CD8-positive, alpha-beta memory T cell (primary cell): ENCODE data around the gene JAG1. TPM values are rescaled to one million over a fixed set of nuclear protein-coding genes. Genes with fewer than 3 reads are reported as not detected.
A peak's percentile ranks its signal among the peaks of the same experiment; 100 is the strongest.

ENCODE experiments used
- CTCF ChIA-PET: fragments of 350-600 bp; sonication (Branson Sonifier 250); formaldehyde crosslinking; loops from one replicate; lab custom pipeline; 2021; ENCODE audit warnings: antibody characterized with exemption; lab: Charles Lee
- POLR2A ChIA-PET: fragments of 350-600 bp; sonication (Branson Sonifier 250); formaldehyde crosslinking; loops from one replicate; lab custom pipeline; 2021; ENCODE audit warnings: antibody characterized with exemption; lab: Charles Lee
- DNase-seq, 5 donors: peaks; one replicate each; pipeline versions ENCODE4 v3.0.0 to v3.0.0-alpha.2; 2020 to 2022; ENCODE audit warnings: mixed read lengths in 1 of 5
- H3K27ac ChIP-seq: one replicate; pipeline ENCODE4 v1.7.0; 2013; ENCODE audit warnings: low read depth, mild to moderate bottlenecking, low read length, moderate library complexity
- H3K27me3 ChIP-seq: 2 replicates; pipeline ENCODE4 v1.7.0; 2013; ENCODE audit warnings: low read length, mild to moderate bottlenecking; ENCODE audit not compliant: insufficient read depth, poor library complexity, severe bottlenecking
- H3K36me3 ChIP-seq: 2 replicates; pipeline ENCODE4 v1.7.0; 2013; ENCODE audit warnings: mild to moderate bottlenecking, low read length, moderate library complexity; ENCODE audit not compliant: insufficient read depth
- H3K4me1 ChIP-seq: 2 replicates; pipeline ENCODE4 v1.7.0; 2013; ENCODE audit warnings: mild to moderate bottlenecking, low read length, moderate library complexity; ENCODE audit not compliant: insufficient read depth
- H3K4me3 ChIP-seq: 2 replicates; pipeline ENCODE4 v1.7.0; 2013; ENCODE audit warnings: mild to moderate bottlenecking, low read length
- H3K9me3 ChIP-seq: 2 replicates; pipeline ENCODE4 v1.7.0; 2013; ENCODE audit warnings: mild to moderate bottlenecking, low read length
- H3K27ac Mint-ChIP-seq, 8 donors: one replicate each; pipeline ENCODE4 v1.8.0; 2020 to 2021; ENCODE audit warnings: mixed read lengths in 8 of 8, mild to moderate bottlenecking in 6 of 8, inconsistent platforms in 3 of 8, moderate library complexity in 3 of 8
- H3K27me3 Mint-ChIP-seq, 2 donors: one replicate each; pipeline ENCODE4 v1.8.0; 2020 to 2021; ENCODE audit warnings: mixed read lengths in 2 of 2, mild to moderate bottlenecking in 1 of 2, moderate library complexity in 1 of 2
- H3K36me3 Mint-ChIP-seq, 3 donors: one replicate each; pipeline ENCODE4 v1.8.0; 2020 to 2021; ENCODE audit warnings: mixed read lengths in 3 of 3, inconsistent platforms in 1 of 3, mild to moderate bottlenecking in 1 of 3
- H3K4me1 Mint-ChIP-seq, 3 donors: one replicate each; pipeline ENCODE4 v1.8.0; 2020 to 2021; ENCODE audit warnings: mixed read lengths in 3 of 3, inconsistent platforms in 1 of 3, mild to moderate bottlenecking in 1 of 3
- H3K4me3 Mint-ChIP-seq, 7 donors: one replicate each; pipeline ENCODE4 v1.8.0; 2020 to 2021; ENCODE audit warnings: mixed read lengths in 7 of 7, mild to moderate bottlenecking in 6 of 7, moderate library complexity in 4 of 7, inconsistent platforms in 2 of 7
- H3K9me3 Mint-ChIP-seq, 5 donors: one replicate each; pipeline ENCODE4 v1.8.0; 2020 to 2022; ENCODE audit warnings: mixed read lengths in 5 of 5, mild to moderate bottlenecking in 3 of 5, moderate library complexity in 2 of 5, inconsistent platforms in 1 of 5
- polyA plus RNA-seq: library from polyadenylated mRNA; unstranded; fragments of 300-500 nt; fragmentation: Illumina TruSeq; gene quantifications from one replicate; pipeline ENCODE4 v1.2.3, GENCODE V29; 2021
- total RNA-seq, 2 experiments: library from RNA; stranded (reverse); gene quantifications; one replicate each; pipeline ENCODE4 v1.2.3, GENCODE V29; 2021

JAG1 gene
- total and polyA plus RNA-seq, 3 experiments from 2014 or later, result 0.11 to 0.24 (median 0.24) TPM

DNA sequence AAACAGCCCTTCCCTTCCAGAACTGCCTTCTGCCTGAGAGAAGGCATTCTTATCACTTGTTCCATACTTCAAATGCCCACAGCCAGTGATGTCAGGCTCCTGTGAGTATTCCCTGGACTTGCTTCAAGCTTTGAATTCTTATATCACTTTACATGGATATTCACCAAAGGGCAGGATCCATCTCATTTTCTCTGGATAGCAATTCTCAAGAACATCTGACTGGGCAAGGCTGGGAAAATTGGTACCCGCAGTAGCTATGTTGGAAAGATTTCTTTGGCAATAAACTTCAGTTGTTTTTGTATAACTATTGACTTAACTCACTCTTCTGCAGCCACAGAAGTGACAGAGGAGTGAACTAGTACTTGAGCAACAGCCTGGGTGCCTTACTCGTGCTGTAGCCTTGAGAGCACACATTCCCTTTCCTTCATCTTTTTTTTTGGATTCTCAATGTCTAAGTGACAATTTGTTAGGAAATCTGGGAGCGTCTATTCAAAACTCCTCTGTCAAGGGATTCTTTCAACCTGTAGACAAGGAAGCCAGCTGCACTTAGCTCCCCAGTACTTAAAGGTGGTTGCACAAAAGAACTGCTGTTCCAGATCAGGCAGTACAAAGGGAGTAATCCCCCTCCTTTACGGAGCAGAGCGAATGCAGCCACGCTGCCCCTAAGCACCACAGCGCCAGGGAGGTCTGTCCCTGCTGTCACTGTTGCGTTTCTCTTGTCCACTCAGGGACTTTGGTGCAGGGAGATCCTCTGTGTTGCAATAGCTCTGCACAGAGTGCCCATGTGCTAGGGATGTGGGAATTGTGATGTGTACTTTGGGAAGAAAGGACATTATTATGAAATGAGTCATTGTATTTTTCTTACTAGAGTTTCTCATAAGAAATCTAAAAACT is 69.6 kb downstream of the JAG1 start:
- Histone ChIP-seq H3K36me3 (no peaks in the 10 kb centered on the region), H3K4me1 (no peaks in the 10 kb centered on the region), H3K9me3 (no peaks in the 10 kb centered on the region), H3K27ac (no peak overlapping the region), H3K4me3 (no peak overlapping the region), H3K27me3 (no peaks in the 10 kb centered on the region)
- H3K9me3 Mint-ChIP-seq, result no peaks in the 10 kb centered on the region
- no peaks in the 10 kb centered on the region for H3K4me1 Mint-ChIP-seq
- H3K36me3 Mint-ChIP-seq, result peaks cover 21 to 47% (median 30%) of the 10 kb centered on the region in 3 donors
- DNase-seq, result no peak
- ChIA-PET CTCF (no interaction called here), POLR2A (interaction anchor here (0.7 kb wide), 1 partner anchor 38 kb away, joined by 3 read pairs; no protein-coding TSS in a partner anchor)
- H3K4me3 Mint-ChIP-seq, result no peak overlapping the region
- H3K27ac Mint-ChIP-seq, result peak overlapping the region in 2 of 8 donors; percentile 6 to 40
- H3K27me3 Mint-ChIP-seq, result no peaks in the 10 kb centered on the region

DNA sequence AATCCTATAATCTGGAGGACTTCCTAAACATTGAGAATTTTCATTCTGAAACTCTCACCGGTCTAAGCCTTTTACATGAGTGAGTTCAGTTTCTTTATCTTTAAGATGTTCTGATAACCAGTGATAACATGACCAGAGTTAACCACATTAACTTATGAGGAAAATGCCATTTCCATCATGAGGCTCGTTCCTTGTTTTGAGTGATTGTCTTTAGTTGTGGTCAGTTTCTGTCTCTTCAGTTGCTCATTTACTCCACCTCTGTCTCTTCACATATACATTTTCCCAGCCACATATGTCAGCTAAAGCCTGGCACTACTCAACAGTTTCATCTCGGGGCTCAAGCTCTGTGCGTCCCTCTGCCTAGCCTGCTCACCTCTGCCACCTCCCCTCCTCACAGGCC is 70.4 kb downstream of the JAG1 start:
- H3K9me3 Mint-ChIP-seq, result no peaks in the 10 kb centered on the region
- H3K4me3 ChIP-seq, result no peak overlapping the region
- H3K27me3 ChIP-seq, result no peaks in the 10 kb centered on the region
- no peaks in the 10 kb centered on the region for H3K9me3 ChIP-seq
- ChIA-PET POLR2A (no interaction called here), CTCF (no interaction called here)
- peaks cover 17 to 50% (median 29%) of the 10 kb centered on the region in 3 donors for H3K36me3 Mint-ChIP-seq
- peak overlapping the region in 2 of 8 donors; percentile 6 to 39 for H3K27ac Mint-ChIP-seq
- DNase-seq, result no peak
- no peaks in the 10 kb centered on the region for H3K27me3 Mint-ChIP-seq
- H3K4me3 Mint-ChIP-seq, result no peak overlapping the region
- H3K36me3 ChIP-seq, result no peaks in the 10 kb centered on the region
- no peak overlapping the region for H3K27ac ChIP-seq
- H3K4me1 ChIP-seq, result no peaks in the 10 kb centered on the region
- no peaks in the 10 kb centered on the region for H3K4me1 Mint-ChIP-seq

- Histone ChIP-seq H3K4me3 (no peak overlapping the region), H3K36me3 (no peaks in the 10 kb centered on the region), H3K27me3 (no peaks in the 10 kb centered on the region), H3K9me3 (no peaks in the 10 kb centered on the region), H3K4me1 (no peaks in the 10 kb centered on the region), H3K27ac (no peak overlapping the region)
- no peak overlapping the region for H3K4me3 Mint-ChIP-seq
- no peak for DNase-seq
- no peaks in the 10 kb centered on the region for H3K27me3 Mint-ChIP-seq
- H3K27ac Mint-ChIP-seq, result no peak overlapping the region
- CTCF ChIA-PET, result no interaction called here
- H3K9me3 Mint-ChIP-seq, result no peaks in the 10 kb centered on the region
- peaks cover 17 to 56% (median 29%) of the 10 kb centered on the region in 3 donors for H3K36me3 Mint-ChIP-seq
- H3K4me1 Mint-ChIP-seq, result no peaks in the 10 kb centered on the region
- POLR2A ChIA-PET, result no interaction called here
These were observed 71.5 kb downstream of the JAG1 start for GRCh38 chr20:10602221-10602871.

DNA sequence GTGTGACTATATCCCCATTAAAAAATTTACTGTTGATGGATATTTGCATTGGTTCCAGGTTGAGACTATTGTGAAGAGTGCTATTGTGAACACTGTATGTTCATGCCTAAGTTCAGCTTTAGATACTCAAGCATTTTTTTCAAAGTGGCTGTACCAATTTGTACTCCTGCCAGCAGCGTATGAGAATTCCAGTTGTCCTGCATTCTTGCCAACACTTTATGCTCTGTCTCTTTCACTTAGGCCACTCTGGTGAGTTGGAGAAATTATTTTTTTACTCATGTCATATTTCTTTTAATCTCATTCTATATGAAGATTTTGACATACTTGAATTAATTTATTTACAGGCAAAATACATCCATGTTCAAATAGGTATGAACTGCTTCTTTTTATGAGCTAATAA is 76.2 kb downstream of the JAG1 start:
- Mint-ChIP-seq H3K36me3 (peaks cover 10 to 44% (median 20%) of the 10 kb centered on the region in 3 donors), H3K27me3 (no peaks in the 10 kb centered on the region), H3K4me1 (no peaks in the 10 kb centered on the region), H3K4me3 (no peak overlapping the region), H3K27ac (no peak overlapping the region), H3K9me3 (no peaks in the 10 kb centered on the region)
- Histone ChIP-seq H3K9me3 (no peaks in the 10 kb centered on the region), H3K4me1 (no peaks in the 10 kb centered on the region), H3K27ac (no peak overlapping the region), H3K36me3 (no peaks in the 10 kb centered on the region), H3K4me3 (no peak overlapping the region), H3K27me3 (no peaks in the 10 kb centered on the region)
- ChIA-PET POLR2A (no interaction called here), CTCF (interaction anchor here (1.3 kb wide), 1 partner anchor 11 kb away, joined by 3 read pairs; no protein-coding TSS in a partner anchor)
- no peak for DNase-seq

DNA sequence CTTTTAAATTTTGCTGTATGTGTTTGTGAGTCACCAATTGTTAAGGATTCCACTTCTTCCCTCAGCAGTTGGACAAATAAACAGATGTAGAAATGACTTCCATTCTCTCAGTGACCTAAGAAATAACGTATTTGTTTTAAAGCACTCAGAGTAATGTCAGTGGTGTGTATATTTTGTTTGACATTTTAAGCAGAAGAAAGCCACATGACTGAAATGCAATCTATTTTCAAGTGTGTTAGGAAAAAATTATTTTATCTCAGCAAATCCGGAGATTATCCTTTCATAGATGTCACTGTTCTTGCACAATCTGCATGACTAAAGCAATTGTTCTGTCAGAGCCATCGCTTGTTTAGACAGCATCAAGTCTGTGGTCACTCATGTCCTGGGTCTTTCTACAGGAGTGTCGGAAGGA is 77.1 kb downstream of the JAG1 start:
- Histone ChIP-seq H3K9me3 (no peaks in the 10 kb centered on the region), H3K4me3 (no peak overlapping the region), H3K27ac (no peak overlapping the region), H3K27me3 (no peaks in the 10 kb centered on the region), H3K36me3 (no peaks in the 10 kb centered on the region), H3K4me1 (no peaks in the 10 kb centered on the region)
- POLR2A ChIA-PET, result no interaction called here
- no peak overlapping the region for H3K4me3 Mint-ChIP-seq
- H3K4me1 Mint-ChIP-seq, result no peaks in the 10 kb centered on the region
- CTCF ChIA-PET, result interaction anchor here (1.3 kb wide), 1 partner anchor 10 kb away, joined by 3 read pairs; no protein-coding TSS in a partner anchor
- H3K9me3 Mint-ChIP-seq, result no peaks in the 10 kb centered on the region
- DNase-seq, result no peak
- H3K27ac Mint-ChIP-seq, result no peak overlapping the region
- H3K27me3 Mint-ChIP-seq, result no peaks in the 10 kb centered on the region
- H3K36me3 Mint-ChIP-seq, result peaks cover 10 to 38% (median 18%) of the 10 kb centered on the region in 3 donors

DNA sequence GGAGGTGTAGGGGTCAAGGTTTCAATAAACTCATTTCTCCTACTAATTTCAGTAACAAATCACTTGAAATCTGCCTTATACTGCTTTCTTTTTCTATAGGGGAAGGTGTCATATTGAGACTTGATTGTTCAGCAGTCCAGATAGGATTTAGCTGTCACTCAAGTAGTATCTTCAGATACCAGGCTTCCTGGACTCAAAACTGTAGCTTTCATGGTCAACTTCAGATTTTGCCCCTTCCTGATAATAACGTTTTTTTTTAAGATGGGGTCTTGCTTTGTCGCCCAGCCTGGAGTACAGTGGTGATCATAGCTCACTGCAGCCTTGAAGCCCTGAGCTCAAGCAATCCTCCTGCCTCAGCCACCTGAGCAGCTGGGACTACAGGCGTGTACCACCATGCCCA is 77.8 kb downstream of the JAG1 start:
- DNase-seq, result no peak
- CTCF ChIA-PET, result no interaction called here

DNA sequence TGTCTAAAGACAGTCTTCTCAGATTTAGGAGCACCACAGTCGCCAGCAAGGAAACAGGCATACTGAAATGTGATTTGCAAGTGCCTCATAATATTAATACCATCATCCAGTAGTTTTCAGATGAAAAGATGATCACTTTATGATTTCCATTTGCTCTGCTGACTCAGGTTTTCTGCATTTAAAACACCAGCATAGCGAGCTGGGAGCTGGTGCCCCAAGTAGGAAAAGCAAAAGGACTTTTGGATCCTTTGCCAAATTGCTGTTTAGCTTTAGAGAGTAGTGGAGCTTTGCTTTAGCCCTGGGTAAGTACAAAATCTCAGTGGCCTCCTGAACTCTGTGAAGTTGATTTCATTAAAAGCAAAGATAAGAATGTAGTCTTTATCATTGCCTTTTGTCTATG is 78.5 kb downstream of the JAG1 start:
- no peaks in the 10 kb centered on the region for H3K9me3 ChIP-seq
- Mint-ChIP-seq H3K4me3 (no peak overlapping the region), H3K9me3 (no peaks in the 10 kb centered on the region), H3K36me3 (peaks cover 0 to 24% (median 15%) of the 10 kb centered on the region in 3 donors), H3K4me1 (peaks cover 0 to 8% (median 3%) of the 10 kb centered on the region in 3 donors), H3K27me3 (no peaks in the 10 kb centered on the region), H3K27ac (no peak overlapping the region)
- no peak for DNase-seq
- H3K36me3 ChIP-seq, result no peaks in the 10 kb centered on the region
- POLR2A ChIA-PET, result no interaction called here
- no peak overlapping the region for H3K4me3 ChIP-seq
- H3K27ac ChIP-seq, result no peak overlapping the region
- CTCF ChIA-PET, result no interaction called here
- no peaks in the 10 kb centered on the region for H3K4me1 ChIP-seq
- no peaks in the 10 kb centered on the region for H3K27me3 ChIP-seq

More for the DNA sequence above, 77.8 kb downstream of the JAG1 start:
- Histone ChIP-seq H3K9me3 (no peaks in the 10 kb centered on the region), H3K36me3 (no peaks in the 10 kb centered on the region), H3K27ac (no peak overlapping the region), H3K4me3 (no peak overlapping the region), H3K27me3 (no peaks in the 10 kb centered on the region), H3K4me1 (no peaks in the 10 kb centered on the region)
- POLR2A ChIA-PET, result no interaction called here
- Mint-ChIP-seq H3K27me3 (no peaks in the 10 kb centered on the region), H3K4me3 (no peak overlapping the region), H3K4me1 (peaks cover 0 to 6% (median 3%) of the 10 kb centered on the region in 3 donors), H3K27ac (no peak overlapping the region), H3K36me3 (peaks cover 5 to 32% (median 15%) of the 10 kb centered on the region in 3 donors), H3K9me3 (no peaks in the 10 kb centered on the region)

GRCh38 chr20:10594296-10594868 is 79.4 kb downstream of the JAG1 start:
- H3K4me1 ChIP-seq, result no peaks in the 10 kb centered on the region
- Mint-ChIP-seq H3K4me1 (peaks cover 0 to 8% (median 3%) of the 10 kb centered on the region in 3 donors), H3K36me3 (peaks cover 0 to 21% (median 15%) of the 10 kb centered on the region in 3 donors), H3K27ac (no peak overlapping the region), H3K9me3 (no peaks in the 10 kb centered on the region), H3K4me3 (no peak overlapping the region), H3K27me3 (no peaks in the 10 kb centered on the region)
- ChIA-PET CTCF (no interaction called here), POLR2A (no interaction called here)
- no peaks in the 10 kb centered on the region for H3K9me3 ChIP-seq
- H3K4me3 ChIP-seq, result no peak overlapping the region
- no peak overlapping the region for H3K27ac ChIP-seq
- no peak for DNase-seq
- H3K36me3 ChIP-seq, result no peaks in the 10 kb centered on the region
- no peaks in the 10 kb centered on the region for H3K27me3 ChIP-seq
